GM18907 (cell line): ENCODE measurements around the gene IDE.
"Not testable (repeated sequence)": the region's sequence is repeated elsewhere in the genome, so short reads cannot be mapped to it uniquely, and the experiment has no call there.

ENCODE experiments used
- ATAC-seq: cut with Tn5 transposase; IDR thresholded peaks from one replicate; pipeline ENCODE4 v1.9.1; 2021; ENCODE audit warnings: mild to moderate bottlenecking, moderate library complexity; ENCODE audit not compliant: unreplicated experiment

Gene IDE

DNA sequence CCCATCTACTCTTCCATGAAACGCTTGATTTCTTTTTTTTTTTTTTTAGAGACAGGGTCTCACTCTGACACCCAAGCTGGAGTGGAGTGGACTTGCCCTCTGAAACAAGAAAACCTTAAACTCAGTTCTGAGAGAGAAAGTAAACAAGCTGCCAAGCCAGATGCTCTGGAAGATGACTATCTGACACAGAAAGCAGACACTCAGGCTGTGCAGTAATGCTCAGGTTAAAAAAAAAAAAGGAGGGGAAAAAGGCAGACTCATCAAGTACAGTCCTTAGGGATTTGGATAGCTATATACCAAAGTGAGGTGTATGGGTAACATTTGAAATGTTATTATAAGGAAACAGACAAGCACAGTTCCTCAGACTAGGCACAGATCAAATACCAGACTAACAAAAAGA is 80.5 kb downstream of the IDE start:
- no peak for ATAC-seq

DNA sequence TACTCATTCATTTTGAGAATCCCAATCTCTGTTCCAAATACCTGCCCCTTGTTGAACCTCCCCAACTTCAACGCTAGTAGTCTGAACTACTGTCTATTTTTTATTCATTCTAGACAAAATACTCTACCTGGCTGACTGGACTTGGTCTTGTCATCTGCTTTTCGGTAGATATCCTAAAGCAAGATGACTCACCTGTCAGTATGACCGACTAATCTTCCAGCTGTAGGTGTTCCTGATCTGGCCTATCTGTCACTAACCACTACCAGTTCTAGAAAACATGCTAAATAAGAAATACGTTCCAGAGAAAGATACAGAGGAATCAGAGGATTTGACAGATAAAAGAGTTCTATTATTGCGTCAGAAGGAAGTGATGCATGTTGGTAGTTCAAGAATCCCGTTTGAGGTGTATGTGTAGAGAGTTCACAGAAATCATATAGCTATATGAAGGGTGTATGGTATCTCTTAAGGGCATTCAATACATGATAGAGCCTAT is 81.1 kb downstream of the IDE start:
- ATAC-seq, result no peak

DNA sequence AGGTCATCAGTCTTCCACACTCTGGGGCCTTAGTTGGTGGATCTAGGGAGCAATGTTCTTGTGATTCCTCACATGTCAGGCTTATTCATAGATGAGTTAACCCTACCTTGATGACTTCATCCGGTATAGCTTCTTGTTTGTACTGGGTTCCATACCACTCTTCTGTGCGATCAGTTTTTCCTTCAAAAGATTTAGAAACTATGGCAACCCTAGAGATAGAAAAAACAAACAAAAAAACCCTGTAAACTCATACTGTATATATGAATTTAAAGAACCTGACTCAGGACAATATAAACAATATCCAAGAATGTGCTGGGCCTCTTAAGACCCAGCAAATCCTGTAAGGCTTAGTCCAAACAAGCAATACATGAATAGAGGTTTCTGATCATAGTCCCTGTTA is 83.5 kb downstream of the IDE start:
- ATAC-seq, result no peak

DNA sequence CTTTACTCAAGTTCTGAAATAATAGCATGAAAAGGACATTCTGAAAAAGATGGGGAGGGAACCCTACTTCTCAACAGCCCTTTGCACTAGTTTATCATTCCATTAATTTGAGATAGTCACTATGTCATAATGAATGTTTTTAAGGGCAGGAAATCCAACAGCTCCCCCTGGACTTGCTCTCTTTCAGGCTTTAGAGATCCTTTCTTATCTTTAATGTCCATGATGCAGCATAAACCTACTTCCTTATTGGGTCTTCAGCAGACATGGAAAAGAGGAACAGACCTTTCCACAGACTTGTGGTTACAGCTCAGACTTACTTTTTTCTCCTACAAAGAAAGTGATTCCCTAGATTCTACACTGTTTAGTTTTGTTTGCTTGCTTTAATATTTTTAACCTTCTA is 87.3 kb downstream of the IDE start:
- no peak for ATAC-seq

DNA sequence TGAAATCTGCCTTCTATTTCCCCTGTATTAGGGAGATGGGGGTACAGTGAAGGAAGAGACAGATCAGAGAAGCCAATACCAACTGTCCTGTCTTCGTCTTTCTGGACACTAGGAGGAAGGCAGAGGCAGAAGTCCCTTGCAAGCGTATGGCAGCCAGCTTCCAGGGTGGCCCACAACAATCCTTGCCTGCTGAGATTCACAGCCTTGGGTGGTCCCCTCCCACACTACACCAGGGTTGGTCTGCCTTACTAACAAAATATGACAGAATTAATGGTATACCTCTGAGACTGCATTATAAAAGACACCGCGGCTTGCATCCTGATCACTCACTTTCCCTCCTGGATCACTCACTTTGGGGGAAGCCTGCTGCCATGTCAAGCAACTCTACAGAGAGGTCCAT is 90.4 kb downstream of the IDE start:
- no peak for ATAC-seq

DNA sequence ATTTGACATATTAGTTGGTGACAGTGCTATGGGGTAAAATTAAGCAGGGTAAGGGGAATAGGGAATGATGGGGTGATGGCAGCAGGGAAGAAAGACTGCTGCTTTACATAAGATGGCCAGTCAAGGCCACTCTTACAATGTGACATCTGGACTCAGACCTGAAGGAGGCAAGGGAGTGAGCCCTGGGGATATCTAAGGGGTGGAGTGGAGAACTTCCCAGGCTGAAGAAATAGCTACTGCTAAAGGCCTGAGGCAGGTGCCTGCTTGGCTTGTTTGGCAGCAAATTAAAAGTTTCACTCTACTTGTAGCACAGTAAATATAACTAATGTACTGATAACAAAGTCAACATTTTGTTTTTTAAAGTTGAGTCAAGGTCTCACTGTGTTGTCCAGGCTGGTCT is 93.5 kb downstream of the IDE start:
- no peak for ATAC-seq

DNA sequence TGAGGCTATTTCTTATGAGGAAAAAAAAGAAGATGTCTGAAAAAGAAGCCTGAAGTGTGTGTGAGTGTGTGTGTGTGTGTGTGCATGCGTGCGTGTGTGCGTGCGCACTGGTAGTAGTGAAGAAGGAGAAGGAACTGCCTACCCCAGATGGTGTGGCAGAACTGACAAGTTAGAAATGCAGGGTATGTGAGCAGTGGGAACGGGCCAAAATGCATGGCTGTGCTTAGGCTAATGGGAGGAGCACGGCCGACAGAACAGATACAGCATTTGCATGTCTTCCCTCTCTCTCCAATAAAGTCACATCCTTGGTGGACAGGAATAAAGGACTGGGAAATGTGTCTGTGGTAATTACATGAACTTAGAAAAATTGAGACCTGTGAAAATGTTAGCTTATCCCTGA is 94.3 kb downstream of the IDE start:
- no peak for ATAC-seq

DNA sequence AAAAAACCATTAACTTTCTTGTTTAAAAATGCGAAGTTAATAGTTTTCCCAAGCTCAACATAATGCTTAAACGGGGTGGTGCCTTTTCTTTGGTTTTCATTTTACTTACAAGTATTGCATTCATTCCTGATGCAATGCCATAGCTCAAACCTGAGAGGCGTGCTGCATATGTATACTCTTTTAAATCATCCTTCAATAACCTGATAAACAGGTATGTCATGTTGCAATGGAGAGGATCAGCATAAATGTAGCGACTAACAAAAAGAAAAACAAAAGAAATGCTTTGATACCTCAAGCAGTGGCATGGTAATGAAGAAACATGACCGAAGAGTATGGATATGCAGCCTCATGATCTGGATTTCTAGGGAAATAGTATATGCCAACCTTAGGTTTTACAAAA is 95.4 kb downstream of the IDE start:
- ATAC-seq, result no peak

DNA sequence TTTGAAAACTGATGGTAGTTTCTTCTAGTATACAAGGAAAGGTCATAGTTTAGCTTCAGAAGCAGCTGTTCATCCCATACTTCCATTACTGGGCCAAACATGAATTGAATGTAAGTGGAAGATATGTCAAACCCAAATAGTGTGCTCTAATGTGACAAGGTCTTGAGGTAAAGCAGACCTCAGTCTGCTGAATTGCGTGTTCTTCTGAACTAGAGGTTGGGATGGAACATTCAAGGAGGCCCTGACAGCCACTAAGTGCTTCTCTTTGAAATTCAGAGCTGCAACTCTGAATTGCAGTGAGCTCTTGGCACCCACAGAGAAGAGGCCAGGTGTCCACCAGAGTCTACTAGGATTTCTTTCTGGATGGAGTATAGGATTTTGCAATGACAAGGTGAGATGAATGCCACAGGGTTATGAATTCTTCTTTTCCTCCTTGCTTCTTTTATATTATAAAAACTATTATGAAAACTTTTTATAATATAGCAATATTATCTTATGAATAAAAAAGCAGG is 98.5 kb downstream of the IDE start:
- ATAC-seq, result no peak

DNA sequence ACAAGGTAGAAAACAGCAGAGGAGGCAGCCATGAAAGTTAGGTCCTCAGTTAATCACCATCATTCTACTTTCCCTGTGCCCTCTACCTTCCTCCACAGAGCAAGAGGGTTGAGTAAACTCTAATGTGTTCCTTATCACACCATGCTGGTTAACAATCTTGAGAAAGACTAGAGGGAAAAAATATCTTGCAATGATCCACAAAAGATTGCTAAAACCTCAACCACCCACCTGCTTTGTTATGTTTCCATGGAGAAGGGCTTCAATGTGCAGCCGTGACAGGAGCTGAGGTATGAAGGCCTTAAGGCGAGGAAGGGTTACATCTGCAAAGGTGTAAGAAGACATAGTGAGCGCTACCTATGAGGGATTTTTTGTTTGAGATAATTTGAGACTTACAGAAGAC is 103.9 kb downstream of the IDE start:
- no peak for ATAC-seq

DNA sequence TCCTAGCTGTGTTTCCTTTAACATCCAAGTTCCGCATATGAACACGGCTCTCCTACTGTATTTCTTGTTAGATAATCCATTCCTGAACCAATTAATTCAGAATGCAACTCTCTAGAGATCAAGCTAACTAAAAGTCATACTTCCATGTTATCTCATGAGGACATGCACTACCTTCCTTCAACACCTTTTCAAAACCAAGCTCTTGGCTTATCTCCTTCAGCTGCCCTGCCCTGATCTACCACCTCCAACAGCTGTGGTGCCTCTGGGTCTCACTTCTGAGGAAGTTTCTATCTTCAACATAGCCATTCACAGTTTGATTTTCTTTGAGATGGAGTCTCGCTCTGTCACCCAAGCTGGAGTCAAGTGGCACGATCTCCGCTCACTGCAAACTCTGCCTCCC is 109.5 kb downstream of the IDE start:
- no peak for ATAC-seq

DNA sequence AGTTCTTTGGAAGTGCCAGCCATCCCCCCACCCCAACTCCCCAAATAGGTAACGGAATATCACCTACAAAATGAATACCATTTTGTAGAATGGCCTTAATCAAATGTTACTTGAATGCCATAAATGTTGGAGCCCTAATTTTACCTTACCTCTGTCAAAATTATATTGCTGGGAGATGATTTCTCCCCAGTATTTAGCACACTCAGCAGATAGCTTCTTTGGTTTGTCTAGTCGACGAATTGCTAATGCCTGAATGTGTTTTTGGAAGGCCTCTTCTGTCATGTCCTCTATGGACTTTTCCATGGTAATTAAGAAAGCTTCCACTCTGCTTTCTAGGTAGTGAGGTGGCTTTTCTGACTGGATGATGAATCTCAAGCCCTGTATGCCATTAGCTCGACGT is 110.3 kb downstream of the IDE start:
- ATAC-seq, result no peak

DNA sequence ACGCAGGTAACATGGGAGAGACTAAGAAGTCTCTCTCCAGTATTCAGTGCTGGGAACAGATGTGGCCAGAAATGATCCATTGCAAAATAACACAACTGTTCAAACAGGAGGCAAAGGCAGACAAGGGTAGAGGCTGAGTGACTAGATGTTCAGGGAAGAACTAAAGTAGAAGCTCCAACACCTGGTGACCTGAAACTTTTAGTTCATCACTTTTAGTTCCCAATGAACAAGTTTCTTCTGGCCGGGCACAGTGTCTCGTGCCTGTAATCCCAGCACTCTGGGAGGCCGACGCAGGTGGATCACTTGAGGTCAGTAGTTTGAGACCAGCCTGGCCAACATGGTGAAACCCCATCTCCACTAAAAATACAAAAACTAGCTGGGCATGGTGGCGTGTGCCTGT is 118.9 kb downstream of the IDE start:
- ATAC-seq, result not testable (repeated sequence)

DNA sequence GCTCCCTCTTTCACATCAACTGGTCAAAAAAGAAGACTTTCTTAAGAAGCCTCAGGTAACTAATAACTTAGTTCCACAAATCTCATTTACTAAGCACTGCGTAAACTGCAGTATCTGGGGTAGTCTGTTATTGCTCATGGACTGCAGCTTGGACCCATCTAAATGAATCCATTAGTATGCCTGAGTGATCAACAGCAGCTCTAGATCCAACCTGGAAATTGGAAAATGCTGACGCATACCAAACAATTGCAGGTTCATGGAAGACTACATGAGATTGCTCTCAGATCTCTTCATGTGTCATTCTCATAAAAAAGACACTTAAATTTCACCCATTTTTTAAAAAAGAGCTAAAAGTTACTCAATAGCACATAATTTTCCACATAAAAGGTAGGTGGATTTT is 121.6 kb downstream of the IDE start:
- no peak for ATAC-seq

DNA sequence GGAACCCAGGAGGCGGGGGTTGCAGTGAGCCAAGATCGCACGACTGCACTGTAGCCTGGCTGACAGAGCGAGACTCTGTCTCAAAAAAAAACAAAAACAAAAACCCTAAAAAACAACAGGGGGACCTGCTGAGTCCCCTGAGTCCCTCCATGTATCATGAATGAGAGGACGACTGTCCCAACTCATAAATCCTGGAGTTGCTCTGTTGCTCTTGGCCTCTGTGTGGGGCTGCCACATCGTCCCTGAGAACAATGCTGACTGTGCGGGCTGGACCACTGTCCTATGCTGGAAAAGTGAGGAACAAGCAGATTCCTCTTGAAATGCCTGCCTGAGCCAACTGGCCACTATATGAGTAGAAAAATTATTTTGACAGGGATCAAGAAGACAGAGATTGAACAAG is 122.5 kb downstream of the IDE start:
- ATAC-seq, result no peak

DNA sequence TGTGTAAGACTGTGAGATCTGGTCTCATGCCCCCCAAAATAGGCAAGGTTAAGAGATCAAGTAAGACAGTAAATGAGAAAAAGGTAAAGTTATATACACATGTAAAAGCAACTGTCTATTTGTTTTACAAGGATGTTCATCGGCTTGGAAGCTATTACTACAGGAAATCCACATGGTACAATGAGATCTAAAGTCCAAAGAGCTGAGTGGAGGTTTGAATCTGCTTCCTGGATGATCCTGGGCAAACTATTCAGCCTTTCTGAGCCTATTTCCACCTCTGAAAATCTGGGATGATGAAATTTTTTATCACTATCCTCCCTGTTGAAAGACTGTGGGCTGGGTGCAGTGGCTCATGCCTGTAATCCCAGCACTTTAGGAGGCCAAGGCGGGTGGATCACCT is 123.0 kb downstream of the IDE start:
- no peak for ATAC-seq

DNA sequence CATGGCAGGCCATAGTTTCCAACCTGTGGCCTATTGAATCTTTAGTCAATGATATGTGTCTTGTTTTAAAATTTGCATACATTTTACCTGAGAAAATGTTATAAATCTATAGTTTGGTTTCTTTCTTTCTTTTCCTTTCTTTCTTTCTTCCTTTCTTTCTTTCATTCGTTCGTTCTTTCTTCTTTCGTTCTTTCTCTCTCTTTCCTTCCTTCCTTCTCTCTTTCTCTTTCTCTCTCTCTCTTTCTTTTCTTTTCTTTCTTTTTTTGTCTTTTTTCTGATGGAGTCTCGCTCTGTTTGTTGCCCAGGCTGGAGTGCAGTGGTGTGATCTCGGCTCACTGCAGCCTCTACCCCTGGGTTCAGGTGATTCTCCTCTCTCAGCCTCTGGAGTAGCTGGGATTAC is 133.3 kb downstream of the IDE start:
- no peak for ATAC-seq

DNA sequence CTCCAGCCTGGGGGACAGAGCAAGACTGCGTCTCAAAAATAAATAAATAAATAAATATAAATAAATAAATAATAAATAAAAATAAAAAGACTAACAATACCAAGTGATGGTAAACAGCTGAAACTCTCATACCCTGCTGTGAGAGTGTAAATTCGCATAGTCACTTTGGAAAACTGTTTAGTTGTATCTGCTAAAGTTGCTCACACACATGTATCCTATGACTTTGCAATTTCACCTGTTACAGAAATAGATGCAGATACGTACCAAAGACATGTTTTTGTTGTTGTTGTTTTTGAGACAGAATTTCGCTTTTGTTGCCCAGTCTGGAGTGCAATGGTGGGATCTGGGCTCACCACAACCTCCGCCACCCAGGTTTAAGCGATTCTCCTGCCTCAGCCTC is 135.7 kb downstream of the IDE start:
- ATAC-seq, result no peak

DNA sequence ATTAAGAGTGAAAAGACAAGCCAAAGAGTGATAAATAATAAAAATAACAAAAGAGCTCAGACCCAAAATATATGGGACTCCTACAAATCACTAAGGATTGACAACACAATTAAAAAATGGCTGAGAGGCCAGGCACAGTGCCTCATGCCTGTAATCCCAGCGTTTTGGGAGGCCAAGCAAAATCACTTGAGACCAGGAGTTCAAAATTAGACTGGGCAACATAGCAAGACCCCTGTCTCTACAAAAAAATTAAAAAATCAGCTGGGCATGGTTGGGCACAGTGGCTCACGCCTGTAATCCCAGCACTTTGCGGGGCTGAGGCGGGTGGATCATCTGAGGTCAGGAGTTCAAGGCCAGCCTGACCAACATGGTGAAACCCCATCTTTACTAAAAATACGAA is 137.3 kb downstream of the IDE start:
- ATAC-seq, result no peak

DNA sequence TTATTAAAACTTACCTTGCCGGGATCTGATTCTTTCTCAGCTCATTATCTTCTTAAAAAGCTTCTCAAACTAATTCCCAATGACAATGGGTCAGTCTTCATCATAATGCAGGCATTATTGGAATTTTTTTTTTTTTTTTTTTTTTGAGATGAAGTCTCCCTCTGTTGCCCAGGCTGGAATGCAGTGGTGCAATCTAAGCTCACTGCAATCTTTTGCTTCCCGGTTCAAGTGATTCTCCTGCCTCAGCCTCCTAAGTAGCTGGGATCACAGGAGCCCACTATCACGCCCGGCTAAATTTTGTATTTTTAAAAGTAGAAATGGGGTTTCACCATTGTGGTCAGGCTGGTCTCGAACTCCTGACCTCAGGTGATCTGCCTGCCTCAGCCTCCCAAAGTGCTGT is 137.8 kb downstream of the IDE start:
- ATAC-seq, result not testable (repeated sequence)

DNA sequence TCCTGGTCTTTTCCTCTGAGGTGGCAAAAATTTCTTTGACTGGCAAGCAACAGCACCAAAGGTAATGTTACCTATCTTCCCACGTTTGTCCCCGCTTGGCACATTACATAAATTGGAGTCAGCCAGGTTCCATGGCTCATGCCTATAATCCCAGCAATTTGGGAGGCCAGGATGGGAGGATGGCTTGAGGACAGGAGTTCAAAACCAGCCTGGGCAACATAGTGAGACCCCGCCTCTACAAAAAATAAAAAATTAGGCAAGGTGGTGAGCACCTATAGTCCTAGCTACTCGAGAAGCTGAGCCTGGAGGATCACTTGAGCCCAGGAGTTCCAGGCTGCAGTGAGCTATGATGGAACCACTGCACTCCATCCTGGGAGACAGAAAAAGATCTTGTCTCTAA is 139.5 kb downstream of the IDE start:
- ATAC-seq, result no peak

DNA sequence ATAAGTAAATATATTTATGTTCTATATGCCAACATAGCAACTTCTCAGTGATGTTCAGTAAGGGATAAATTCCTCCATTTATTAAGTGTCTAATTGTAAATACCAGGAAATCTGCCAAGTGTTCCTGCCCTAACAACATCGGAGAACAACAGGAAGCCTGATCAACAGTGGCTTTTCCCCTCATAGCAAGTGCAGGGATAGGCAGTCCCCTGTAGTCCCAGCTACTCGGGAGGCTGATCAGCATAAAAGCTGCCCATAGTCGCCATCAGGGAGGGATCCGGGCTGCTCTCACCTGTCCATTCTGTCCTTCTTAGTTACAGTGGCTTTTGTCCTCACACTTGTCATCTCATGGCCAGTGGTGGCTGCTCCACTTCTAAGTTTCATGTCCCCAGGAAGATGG is 141.3 kb downstream of the IDE start:
- ATAC-seq, result no peak

DNA sequence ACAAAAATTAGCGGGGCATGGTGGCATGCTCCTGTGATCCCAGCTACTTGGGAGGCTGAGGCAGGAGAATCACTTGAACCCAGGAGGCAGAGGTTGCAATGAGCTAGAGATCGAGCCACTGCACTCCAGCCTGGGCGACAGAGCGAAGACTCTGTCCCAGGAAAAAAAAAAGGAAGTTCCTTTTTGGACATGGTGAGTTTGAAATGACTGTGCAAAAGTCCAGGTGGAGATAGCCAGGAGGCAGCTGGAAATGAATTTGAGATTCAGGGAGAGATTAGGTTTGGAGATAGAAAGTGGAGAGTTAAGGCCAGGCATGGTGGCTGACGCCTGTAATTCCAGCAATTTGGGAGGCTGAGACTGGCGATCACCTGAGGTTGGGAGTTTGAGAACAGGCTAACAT is 143.8 kb downstream of the IDE start:
- no peak for ATAC-seq

DNA sequence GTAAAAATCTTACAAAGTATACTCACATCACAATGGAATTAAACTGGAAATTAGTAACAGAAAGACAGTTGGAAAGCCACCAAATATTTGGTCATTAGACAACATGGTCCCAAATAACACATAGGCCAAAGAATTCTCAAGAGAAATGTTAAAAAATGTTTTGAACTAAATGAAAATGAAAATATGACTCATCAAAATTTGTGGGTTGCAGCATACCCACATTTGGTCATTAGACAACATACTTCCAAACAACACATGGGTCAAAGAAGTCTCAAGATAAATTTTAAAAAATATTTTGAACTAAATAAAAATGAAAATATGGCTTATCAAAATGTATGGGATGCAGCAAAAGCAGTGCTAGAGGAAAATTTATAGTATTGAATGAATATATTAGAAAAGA is 152.3 kb downstream of the IDE start:
- no peak for ATAC-seq
